Measurements from ENCODE around the gene TEX29.

The TEX29 gene

GRCh38 chr13:111371720-111372119, 51.3 kb downstream of the TEX29 start:
- H3K4me3 ChIP-seq (ENCODE audit: low read length): no peak overlapping the region
- no peak for TF ChIP-seq ZNF274 (IDR thresholded peaks at IDR 0.05; ENCODE audit: low read depth, low read length)

- no peak for TF ChIP-seq ZNF274 (IDR thresholded peaks at IDR 0.05; ENCODE audit: low read depth, low read length)
Observed at GRCh38 chr13:111372651-111373425, 52.4 kb downstream of the TEX29 start.

GRCh38 chr13:111373486-111373885, 53.0 kb downstream of the TEX29 start:
- no peak overlapping the region for H3K4me3 ChIP-seq (ENCODE audit: low read length)

More at GRCh38 chr13:111372651-111373425, 52.4 kb downstream of the TEX29 start:
- no peak overlapping the region for H3K4me3 ChIP-seq (ENCODE audit: low read length)

GRCh38 chr13:111380431-111380830, 60.0 kb downstream of the TEX29 start:
- no peak for TF ChIP-seq ZNF274 (IDR thresholded peaks at IDR 0.05; ENCODE audit: low read depth, low read length)
- no peak overlapping the region for H3K4me3 ChIP-seq (ENCODE audit: low read length)

More at GRCh38 chr13:111373486-111373885, 53.0 kb downstream of the TEX29 start:
- TF ChIP-seq ZNF274 (IDR thresholded peaks at IDR 0.05; ENCODE audit: low read depth, low read length): no peak

- no peak overlapping the region for H3K4me3 ChIP-seq (ENCODE audit: low read length)
- no peak for TF ChIP-seq ZNF274 (IDR thresholded peaks at IDR 0.05; ENCODE audit: low read depth, low read length)
Observed at GRCh38 chr13:111382411-111382810, 62.0 kb downstream of the TEX29 start.

- no peak overlapping the region for H3K4me3 ChIP-seq (ENCODE audit: low read length)
- TF ChIP-seq ZNF274 (IDR thresholded peaks at IDR 0.05; ENCODE audit: low read depth, low read length): no peak
Observed at GRCh38 chr13:111382877-111383276, 62.4 kb downstream of the TEX29 start.

GRCh38 chr13:111383591-111384440, 63.4 kb downstream of the TEX29 start:
- H3K4me3 ChIP-seq (ENCODE audit: low read length): no peak overlapping the region
- no peak for TF ChIP-seq ZNF274 (IDR thresholded peaks at IDR 0.05; ENCODE audit: low read depth, low read length)

- no peak overlapping the region for H3K4me3 ChIP-seq (ENCODE audit: low read length)
- TF ChIP-seq ZNF274 (IDR thresholded peaks at IDR 0.05; ENCODE audit: low read depth, low read length): no peak
Observed at GRCh38 chr13:111384441-111385182, 64.2 kb downstream of the TEX29 start.

GRCh38 chr13:111385183-111385857, 64.9 kb downstream of the TEX29 start:
- no peak overlapping the region for H3K4me3 ChIP-seq (ENCODE audit: low read length)
- TF ChIP-seq ZNF274 (IDR thresholded peaks at IDR 0.05; ENCODE audit: low read depth, low read length): no peak

- no peak for TF ChIP-seq ZNF274 (IDR thresholded peaks at IDR 0.05; ENCODE audit: low read depth, low read length)
- H3K4me3 ChIP-seq (ENCODE audit: low read length): no peak overlapping the region
Observed at GRCh38 chr13:111387026-111387871, 66.8 kb downstream of the TEX29 start.

- H3K4me3 ChIP-seq (ENCODE audit: low read length): no peak overlapping the region
- no peak for TF ChIP-seq ZNF274 (IDR thresholded peaks at IDR 0.05; ENCODE audit: low read depth, low read length)
Observed at GRCh38 chr13:111387945-111388600, 67.6 kb downstream of the TEX29 start.

- no peak for TF ChIP-seq ZNF274 (IDR thresholded peaks at IDR 0.05; ENCODE audit: low read depth, low read length)
- no peak overlapping the region for H3K4me3 ChIP-seq (ENCODE audit: low read length)
Observed at GRCh38 chr13:111388851-111389500, 68.5 kb downstream of the TEX29 start.

All from GM08714 (cell line).